Lower leg skin (tissue), 4 donors: ENCODE data around the gene ACTG1. TPM values are rescaled to one million over a fixed set of nuclear protein-coding genes. Genes with fewer than 3 reads are reported as not detected.
A peak's percentile ranks its signal among the peaks of the same experiment; 100 is the strongest.

Experiments used
- DNase-seq, 2 donors: peaks; one replicate each; pipeline ENCODE4 v3.0.0-alpha.2; 2019; ENCODE audit warnings: low spot score in 2 of 2
- H3K4me3 ChIP-seq: fragments of 200-600 bp; sonication (generic); 2 replicates; pipeline ENCODE4 v1.5.1; 2017; ENCODE audit warnings: mild to moderate bottlenecking, low read depth; ENCODE audit not compliant: poor library complexity, severe bottlenecking
- POLR2A ChIP-seq, 2 donors: fragments of 450-650 bp; IDR thresholded peaks; one replicate each; pipeline ENCODE4 v1.6.1; 2016 to 2017; ENCODE audit warnings: antibody characterized with exemption in 2 of 2, mild to moderate bottlenecking in 1 of 2, moderate library complexity in 1 of 2
- WGBS, 2 donors: methylation state at CpG; one replicate each; pipeline ENCODE4 v1.1.5; 2018; 5-methylcytosine and 5-hydroxymethylcytosine counted together
- intact Hi-C: fragments of 100-400 bp; cut with DNase I; formaldehyde crosslinking; loops from one replicate; pipeline ENCODE4 v1.15.0; 2023; ENCODE audit warnings: low total_unique reads
- total RNA-seq, 4 donors: library from RNA; depleted of rRNA; stranded (reverse); fragments of >200 nt; gene quantifications; one replicate each; pipeline ENCODE4 v1.1.0, GENCODE V29; 2016
- TF ChIP-seq, protein P1 (sequence below), 3 donors: fragments of 450-650 bp; IDR thresholded peaks; one replicate each; pipeline ENCODE4 v1.5.1; 2016; ENCODE audit warnings: antibody characterized with exemption in 3 of 3, mild to moderate bottlenecking in 3 of 3, moderate library complexity in 2 of 3

The ACTG1 gene
- total RNA-seq, 4 donors from 2014 or later = 3,349 to 4,521 (median 4,085) TPM

- DNase-seq = no peak
- WGBS, 2 donors = 93 to 94% methylated on average over 7 of the region's 7 CpGs
- TF ChIP-seq POLR2A (IDR thresholded peaks at IDR 0.05) = no peak
- TF ChIP-seq, protein P1, sequence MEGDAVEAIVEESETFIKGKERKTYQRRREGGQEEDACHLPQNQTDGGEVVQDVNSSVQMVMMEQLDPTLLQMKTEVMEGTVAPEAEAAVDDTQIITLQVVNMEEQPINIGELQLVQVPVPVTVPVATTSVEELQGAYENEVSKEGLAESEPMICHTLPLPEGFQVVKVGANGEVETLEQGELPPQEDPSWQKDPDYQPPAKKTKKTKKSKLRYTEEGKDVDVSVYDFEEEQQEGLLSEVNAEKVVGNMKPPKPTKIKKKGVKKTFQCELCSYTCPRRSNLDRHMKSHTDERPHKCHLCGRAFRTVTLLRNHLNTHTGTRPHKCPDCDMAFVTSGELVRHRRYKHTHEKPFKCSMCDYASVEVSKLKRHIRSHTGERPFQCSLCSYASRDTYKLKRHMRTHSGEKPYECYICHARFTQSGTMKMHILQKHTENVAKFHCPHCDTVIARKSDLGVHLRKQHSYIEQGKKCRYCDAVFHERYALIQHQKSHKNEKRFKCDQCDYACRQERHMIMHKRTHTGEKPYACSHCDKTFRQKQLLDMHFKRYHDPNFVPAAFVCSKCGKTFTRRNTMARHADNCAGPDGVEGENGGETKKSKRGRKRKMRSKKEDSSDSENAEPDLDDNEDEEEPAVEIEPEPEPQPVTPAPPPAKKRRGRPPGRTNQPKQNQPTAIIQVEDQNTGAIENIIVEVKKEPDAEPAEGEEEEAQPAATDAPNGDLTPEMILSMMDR (IDR thresholded peaks at IDR 0.05) = no peak
- intact Hi-C loops = no loop called here
- no peak overlapping the region for H3K4me3 ChIP-seq
These were observed 36.5 kb downstream of the ACTG1 start for GRCh38 chr17:81476097-81476496.

GRCh38 chr17:81474958-81475357, 37.6 kb downstream of the ACTG1 start:
- intact Hi-C loops = no loop called here
- WGBS, 2 donors = 73 to 82% methylated on average over 16 of the region's 16 CpGs

GRCh38 chr17:81473019-81473418, 39.6 kb downstream of the ACTG1 start:
- no peak for DNase-seq
- 82 to 83% methylated on average over 8 of the region's 8 CpGs for WGBS, 2 donors
- TF ChIP-seq, protein P1 (IDR thresholded peaks at IDR 0.05) = no peak
- no peak for TF ChIP-seq POLR2A (IDR thresholded peaks at IDR 0.05)
- intact Hi-C loops = no loop called here
- no peak overlapping the region for H3K4me3 ChIP-seq

More at GRCh38 chr17:81474958-81475357, 37.6 kb downstream of the ACTG1 start:
- DNase-seq = no peak
- no peak overlapping the region for H3K4me3 ChIP-seq
- TF ChIP-seq, protein P1 (IDR thresholded peaks at IDR 0.05) = no peak

DNA sequence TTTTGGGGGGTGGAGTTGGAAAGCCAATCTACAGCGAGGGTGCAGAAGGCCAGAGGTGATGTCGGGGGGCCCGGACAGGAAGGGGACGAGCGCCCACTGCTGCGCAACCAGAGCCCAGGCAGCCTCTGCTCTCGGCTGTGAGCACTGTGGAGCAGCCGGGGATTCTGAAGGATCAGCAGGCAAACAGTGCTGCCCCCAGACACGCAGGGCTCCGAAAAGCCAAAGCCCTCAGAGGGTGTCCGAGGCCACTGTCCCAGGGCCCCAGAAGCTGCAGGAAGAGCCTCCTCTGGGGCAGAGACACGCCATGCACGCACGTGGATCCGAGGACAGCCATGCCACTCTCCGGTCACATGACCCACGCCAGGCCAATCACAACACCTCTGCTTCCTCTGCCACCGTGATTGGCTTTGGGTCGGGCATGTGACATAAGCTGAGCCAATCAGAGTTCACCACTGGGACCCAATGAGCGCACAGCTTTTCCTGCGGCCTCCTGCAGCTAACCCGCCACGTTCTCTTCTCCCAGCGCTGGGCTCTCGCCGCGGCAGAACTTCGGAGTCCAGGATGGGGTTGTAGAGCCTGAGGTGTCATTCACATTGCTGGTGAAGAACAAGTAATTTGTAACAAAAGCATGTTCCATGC, 40.7 kb downstream of the ACTG1 start:
- no peak overlapping the region for H3K4me3 ChIP-seq
- WGBS, 2 donors = 62% methylated on average over 27 to 28 of the region's 28 CpGs
- no peak for TF ChIP-seq POLR2A (IDR thresholded peaks at IDR 0.05)
- TF ChIP-seq, protein P1 (IDR thresholded peaks at IDR 0.05) = no peak
- intact Hi-C loops = no loop called here
- peak; percentile 80 to 96 for DNase-seq

- TF ChIP-seq, protein P1 (IDR thresholded peaks at IDR 0.05) = no peak
- no peak for TF ChIP-seq POLR2A (IDR thresholded peaks at IDR 0.05)
- H3K4me3 ChIP-seq = no peak overlapping the region
- 61 to 64% methylated on average over 14 of the region's 14 CpGs for WGBS, 2 donors
- DNase-seq = no peak
- intact Hi-C loops = no loop called here
These were observed 41.4 kb downstream of the ACTG1 start for GRCh38 chr17:81470944-81471817.
